GM18508 (cell line): Measurements from ENCODE around the gene STRN.
"Not testable (repeated sequence)": the region's sequence is repeated elsewhere in the genome, so short reads cannot be mapped to it uniquely, and the experiment has no call there.

Experiments
- ATAC-seq: cut with Tn5 transposase; IDR thresholded peaks from one replicate; pipeline ENCODE4 v1.9.1; 2021; ENCODE audit warnings: moderate number of reproducible peaks; ENCODE audit not compliant: insufficient read depth, unreplicated experiment

The STRN gene

GRCh38 chr2:36966370-36967235 lies at the start of gene STRN:
Gene STRN (minus strand): TSS chr2:36966536. CDS start chr2:36966463, 73 bp downstream.
- peak; percentile 95 for ATAC-seq

- ATAC-seq: no peak
Observed at GRCh38 chr2:37013315-37013641, 46.9 kb upstream of the STRN start.

GRCh38 chr2:37011130-37011529 lies 44.8 kb upstream of the STRN start:
- no peak for ATAC-seq

GRCh38 chr2:37005118-37005868 lies 39.0 kb upstream of the STRN start:
- peak; percentile 96 for ATAC-seq

- no peak for ATAC-seq
Observed at GRCh38 chr2:37000988-37001556, 34.7 kb upstream of the STRN start.

GRCh38 chr2:37000318-37000717 lies 34.0 kb upstream of the STRN start:
- no peak for ATAC-seq

- ATAC-seq: not testable (repeated sequence)
Observed at GRCh38 chr2:36999416-36999815, 33.1 kb upstream of the STRN start.

- ATAC-seq: no peak
Observed at GRCh38 chr2:36993841-36994620, 27.7 kb upstream of the STRN start.

- no peak for ATAC-seq
Observed at GRCh38 chr2:36988008-36988407, 21.7 kb upstream of the STRN start.

- no peak for ATAC-seq
Observed at GRCh38 chr2:36982467-36982866, 16.1 kb upstream of the STRN start.

GRCh38 chr2:36981911-36982310 lies 15.6 kb upstream of the STRN start:
- no peak for ATAC-seq

- not testable (repeated sequence) for ATAC-seq
Observed at GRCh38 chr2:36979007-36979406, 12.7 kb upstream of the STRN start.

- no peak for ATAC-seq
Observed at GRCh38 chr2:36976065-36976464, 9.7 kb upstream of the STRN start.

- no peak for ATAC-seq
Observed at GRCh38 chr2:36975306-36975705, 9.0 kb upstream of the STRN start.

- ATAC-seq: no peak
Observed at GRCh38 chr2:36973320-36973719, 7.0 kb upstream of the STRN start.

GRCh38 chr2:36971990-36972389 lies 5.7 kb upstream of the STRN start:
- ATAC-seq: no peak

- ATAC-seq: no peak
Observed at GRCh38 chr2:36967236-36967876, 1.0 kb upstream of the STRN start.

- peak; percentile 19 for ATAC-seq
Observed at GRCh38 chr2:36965751-36966369, 476 bp downstream of the STRN start.

- ATAC-seq: no peak
Observed at GRCh38 chr2:36965206-36965605, 1.1 kb downstream of the STRN start.
